MCF 10A (cell line): Measurements from ENCODE around the gene CPA3. TPM values are rescaled to one million over a fixed set of nuclear protein-coding genes. Genes with fewer than 3 reads are reported as not detected.

Experiments used
- BruUV-seq: library from RNA; stranded (reverse); fragments of 400-500 nt; replicated peaks from 2 replicates; lab custom pipeline; 2021; lab: Mats Ljungman, UMichigan
- CTCF ChIA-PET: fragments of 300-600 bp; sonication (Branson Sonifier 250); formaldehyde crosslinking; extraction: SDS; loops from one replicate; lab custom pipeline; 2021; ENCODE audit warnings: antibody characterized with exemption, inconsistent platforms; lab: Yijun Ruan, JAX
- POLR2A ChIA-PET: fragments of 300-600, 350-650 bp; sonication (Branson Sonifier 250); formaldehyde crosslinking; extraction: SDS; loops from one replicate; lab custom pipeline; 2020; ENCODE audit warnings: antibody characterized with exemption, inconsistent platforms; lab: Yijun Ruan, JAX
- DNase-seq: peaks from one replicate; pipeline ENCODE4 v3.0.0-alpha.2; 2018; ENCODE audit not compliant: unreplicated experiment
- H3K27ac Mint-ChIP-seq: one replicate; pipeline ENCODE4 v1.8.0; 2022; ENCODE audit warnings: mild to moderate bottlenecking, low read depth, mixed read lengths; ENCODE audit not compliant: unreplicated experiment
- H3K27me3 Mint-ChIP-seq: one replicate; pipeline ENCODE4 v1.8.0; 2022; ENCODE audit warnings: mixed read lengths; ENCODE audit not compliant: insufficient read depth, unreplicated experiment
- H3K36me3 Mint-ChIP-seq: one replicate; pipeline ENCODE4 v1.8.0; 2022; ENCODE audit warnings: mild to moderate bottlenecking, moderate library complexity, mixed read lengths; ENCODE audit not compliant: insufficient read depth, unreplicated experiment
- H3K4me1 Mint-ChIP-seq: one replicate; pipeline ENCODE4 v1.8.0; 2022; ENCODE audit warnings: mixed read lengths; ENCODE audit not compliant: insufficient read depth, unreplicated experiment
- H3K4me3 Mint-ChIP-seq: one replicate; pipeline ENCODE4 v1.8.0; 2022; ENCODE audit warnings: mild to moderate bottlenecking, moderate library complexity, mixed read lengths; ENCODE audit not compliant: unreplicated experiment
- H3K9me3 Mint-ChIP-seq: one replicate; pipeline ENCODE4 v1.8.0; 2022; ENCODE audit warnings: mixed read lengths; ENCODE audit not compliant: unreplicated experiment
- intact Hi-C: fragments of 100-400 bp; cut with micrococcal nuclease; formaldehyde crosslinking; loops from 2 replicates; pipeline ENCODE4 v1.14.1; 2022
- total RNA-seq: library from RNA; stranded (reverse); gene quantifications from 2 replicates; pipeline ENCODE4 v1.2.3, GENCODE V29; 2022
- TF ChIP-seq, protein P1 (sequence below): fragments of 200-600 bp; IDR thresholded peaks from one replicate; pipeline ENCODE4 v1.8.0; 2022; ENCODE audit warnings: antibody characterized with exemption, mild to moderate bottlenecking; ENCODE audit not compliant: unreplicated experiment

CPA3 gene
- total RNA-seq, 1 experiment from 2014 or later = not detected

DNA sequence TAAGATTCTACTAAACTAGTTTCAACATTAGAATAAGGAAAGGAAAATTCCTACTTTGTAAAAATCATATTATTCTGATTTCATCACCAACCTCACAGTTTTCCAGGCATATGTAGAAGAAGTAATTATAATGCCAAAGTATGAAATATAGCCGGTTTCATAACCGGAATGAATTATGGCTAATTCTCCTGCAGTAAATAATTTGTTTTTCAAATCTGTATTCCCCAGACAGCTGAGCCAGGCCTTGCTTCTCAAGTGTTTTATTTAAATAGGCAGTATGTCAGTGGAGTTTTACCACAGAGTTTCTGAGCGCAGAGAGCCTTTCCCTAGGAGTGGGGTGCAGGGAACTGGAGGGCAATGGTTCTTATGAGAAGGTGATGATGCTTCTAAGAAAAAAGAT is 8.7 kb upstream of the CPA3 start:
- intact Hi-C loops = no loop called here
- no peak overlapping the region for H3K4me3 Mint-ChIP-seq

DNA sequence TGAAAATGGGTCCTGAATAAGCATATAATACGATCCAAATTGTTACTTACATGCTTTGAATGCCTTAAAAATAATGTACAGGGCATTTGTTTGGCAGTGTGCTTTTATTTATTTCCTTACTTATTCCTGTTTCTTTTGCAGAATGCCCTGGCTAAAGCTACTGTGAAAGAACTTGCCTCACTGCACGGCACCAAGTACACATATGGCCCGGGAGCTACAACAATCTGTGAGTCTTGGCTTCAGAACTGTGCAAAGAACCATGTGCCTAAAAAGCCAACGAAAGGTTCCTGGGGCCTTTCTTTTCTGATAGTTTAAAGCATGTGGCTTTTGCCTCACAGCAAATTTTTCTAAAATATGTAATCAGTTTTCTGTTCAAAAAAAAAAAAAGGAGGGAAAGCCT is 7.8 kb upstream of the CPA3 start:
- CTCF ChIA-PET = interaction anchor here (0.6 to 11.3 kb wide), 4 partner anchors 78 to 477 kb away, joined by 3 to 296 read pairs (median 4); no protein-coding TSS in a partner anchor
- Mint-ChIP-seq H3K27me3 (peaks cover 76% of the 10 kb centered on the region), H3K4me1 (no peaks in the 10 kb centered on the region), H3K9me3 (no peaks in the 10 kb centered on the region), H3K36me3 (no peaks in the 10 kb centered on the region), H3K27ac (no peak overlapping the region), H3K4me3 (no peak overlapping the region)
- no TSS peak for BruUV-seq
- intact Hi-C loops = no loop called here
- POLR2A ChIA-PET = interaction anchor here (0.6 to 0.7 kb wide), 2 partner anchors 269 to 594 kb away, joined by 3 to 4 read pairs; no protein-coding TSS in a partner anchor
- TF ChIP-seq, protein P1, sequence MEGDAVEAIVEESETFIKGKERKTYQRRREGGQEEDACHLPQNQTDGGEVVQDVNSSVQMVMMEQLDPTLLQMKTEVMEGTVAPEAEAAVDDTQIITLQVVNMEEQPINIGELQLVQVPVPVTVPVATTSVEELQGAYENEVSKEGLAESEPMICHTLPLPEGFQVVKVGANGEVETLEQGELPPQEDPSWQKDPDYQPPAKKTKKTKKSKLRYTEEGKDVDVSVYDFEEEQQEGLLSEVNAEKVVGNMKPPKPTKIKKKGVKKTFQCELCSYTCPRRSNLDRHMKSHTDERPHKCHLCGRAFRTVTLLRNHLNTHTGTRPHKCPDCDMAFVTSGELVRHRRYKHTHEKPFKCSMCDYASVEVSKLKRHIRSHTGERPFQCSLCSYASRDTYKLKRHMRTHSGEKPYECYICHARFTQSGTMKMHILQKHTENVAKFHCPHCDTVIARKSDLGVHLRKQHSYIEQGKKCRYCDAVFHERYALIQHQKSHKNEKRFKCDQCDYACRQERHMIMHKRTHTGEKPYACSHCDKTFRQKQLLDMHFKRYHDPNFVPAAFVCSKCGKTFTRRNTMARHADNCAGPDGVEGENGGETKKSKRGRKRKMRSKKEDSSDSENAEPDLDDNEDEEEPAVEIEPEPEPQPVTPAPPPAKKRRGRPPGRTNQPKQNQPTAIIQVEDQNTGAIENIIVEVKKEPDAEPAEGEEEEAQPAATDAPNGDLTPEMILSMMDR = no peak
- no peak for DNase-seq

More for the DNA sequence above, 8.7 kb upstream of the CPA3 start:
- Mint-ChIP-seq H3K9me3 (no peaks in the 10 kb centered on the region), H3K27ac (no peak overlapping the region), H3K27me3 (peaks cover 77% of the 10 kb centered on the region), H3K36me3 (no peaks in the 10 kb centered on the region), H3K4me1 (no peaks in the 10 kb centered on the region)
- no peak for DNase-seq
- ChIA-PET CTCF (interaction anchor here (11.3 kb wide), 1 partner anchor 90 kb away, joined by 296 read pairs; no protein-coding TSS in a partner anchor), POLR2A (no interaction called here)
- BruUV-seq = no TSS peak
- TF ChIP-seq, protein P1 = no peak

DNA sequence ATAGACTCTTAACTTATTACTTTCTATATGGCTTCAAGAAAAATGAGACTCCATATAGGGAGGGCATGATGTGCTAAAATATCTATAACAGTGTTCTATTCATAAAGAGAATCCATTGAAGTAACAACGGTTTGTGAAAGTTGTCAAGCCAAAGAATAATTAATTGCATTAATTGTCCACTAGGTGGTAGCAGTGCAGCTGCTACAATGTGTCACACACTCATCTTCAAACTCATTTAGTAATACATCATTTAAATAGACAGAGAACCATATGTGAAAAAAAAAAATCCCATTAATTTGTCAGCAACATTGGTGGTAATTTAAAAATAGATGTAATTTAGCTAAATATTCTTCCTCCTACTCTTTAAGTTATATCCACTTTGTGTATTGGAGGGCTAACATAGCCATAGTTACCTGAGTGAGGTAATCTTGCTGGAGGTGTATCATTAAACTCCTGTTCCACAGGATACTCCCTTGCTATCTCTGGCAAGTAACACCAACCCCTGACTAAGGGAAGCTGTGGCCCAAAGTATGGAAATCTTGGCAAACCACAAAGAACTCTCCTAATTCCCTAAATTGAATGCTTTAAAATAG is 3.7 kb upstream of the CPA3 start:
- no TSS peak for BruUV-seq
- Mint-ChIP-seq H3K4me1 (no peaks in the 10 kb centered on the region), H3K4me3 (no peak overlapping the region), H3K27me3 (peaks cover 74% of the 10 kb centered on the region), H3K27ac (no peak overlapping the region), H3K36me3 (no peaks in the 10 kb centered on the region), H3K9me3 (no peaks in the 10 kb centered on the region)
- ChIA-PET POLR2A (interaction anchor here (0.7 to 1.5 kb wide), 2 partner anchors 82 to 85 kb away, joined by 3 to 4 read pairs; no protein-coding TSS in a partner anchor), CTCF (interaction anchor here (0.5 to 11.3 kb wide), 30 partner anchors 9 to 1813 kb away, joined by 3 to 296 read pairs (median 4); no protein-coding TSS in a partner anchor)
- DNase-seq = peak; percentile 71
- TF ChIP-seq, protein P1 = peak; percentile 66
- intact Hi-C loops = loop anchor here (1.0 to 10.0 kb wide), 5 partner anchors 82 to 477 kb away; partner anchors contain the start of gene HPS3

DNA sequence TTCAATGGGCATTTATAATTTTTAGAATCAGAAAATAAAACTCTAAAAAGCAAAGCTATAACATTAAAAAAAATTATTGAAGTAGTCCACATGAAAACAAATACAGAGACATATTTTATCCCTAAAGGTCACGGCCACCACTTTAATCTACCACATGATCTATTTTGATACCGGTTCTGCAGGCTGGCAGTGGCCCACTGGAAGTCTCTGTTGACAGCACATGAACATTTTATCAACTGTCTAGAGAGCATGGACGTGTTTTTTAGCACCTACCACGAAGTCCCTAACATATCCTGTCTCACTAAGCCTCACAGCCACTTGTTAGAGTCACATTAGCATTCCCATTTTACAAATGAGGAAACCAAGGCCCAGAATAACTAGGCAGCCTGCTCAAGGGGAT is 1.8 kb upstream of the CPA3 start:
- DNase-seq = no peak
- Mint-ChIP-seq H3K4me3 (no peak overlapping the region), H3K27me3 (peaks cover 77% of the 10 kb centered on the region), H3K9me3 (no peaks in the 10 kb centered on the region), H3K36me3 (no peaks in the 10 kb centered on the region), H3K4me1 (no peaks in the 10 kb centered on the region), H3K27ac (no peak overlapping the region)
- TF ChIP-seq, protein P1 = no peak
- POLR2A ChIA-PET = no interaction called here
- BruUV-seq = no TSS peak
- CTCF ChIA-PET = interaction anchor here (0.6 to 11.3 kb wide), 8 partner anchors 7 to 483 kb away, joined by 3 to 296 read pairs (median 5); no protein-coding TSS in a partner anchor
- intact Hi-C loops = loop anchor here (10.0 kb wide), 2 partner anchors 262 to 478 kb away; partner anchors contain the start of gene HPS3
